ENCODE measurements around the gene FIG4. TPM values are rescaled to one million over a fixed set of nuclear protein-coding genes. Genes with fewer than 3 reads are reported as not detected.
"Not testable (repeated sequence)": the region's sequence is repeated elsewhere in the genome, so short reads cannot be mapped to it uniquely, and the experiment has no call there.

FIG4 gene
- total RNA-seq, 2 experiments from 2014 or later: 9.0 to 11.1 TPM

GRCh38 chr6:109713097-109713496, 22.0 kb downstream of the FIG4 start:
- ATAC-seq (no peak), DNase-seq (no peak)
- H3K4me3 Mint-ChIP-seq: no peak overlapping the region
- no peaks in the 10 kb centered on the region for H3K27me3 Mint-ChIP-seq
- H3K4me1 Mint-ChIP-seq: no peaks in the 10 kb centered on the region
- H3K27ac Mint-ChIP-seq: no peak overlapping the region
- CTCF ChIA-PET: interaction anchor here (4.1 kb wide), 1 partner anchor 326 kb away, joined by 16 read pairs; no protein-coding TSS in a partner anchor
- no peaks in the 10 kb centered on the region for H3K9me3 Mint-ChIP-seq (ENCODE audit: low read depth)
- H3K36me3 Mint-ChIP-seq: peaks cover 11% of the 10 kb centered on the region

- H3K36me3 Mint-ChIP-seq: peaks cover 5% of the 10 kb centered on the region
- H3K9me3 Mint-ChIP-seq (ENCODE audit: low read depth): no peaks in the 10 kb centered on the region
- no peak overlapping the region for H3K27ac Mint-ChIP-seq
- no peaks in the 10 kb centered on the region for H3K27me3 Mint-ChIP-seq
- DNase-seq: no peak
- H3K4me1 Mint-ChIP-seq: no peaks in the 10 kb centered on the region
- CTCF ChIA-PET: interaction anchor here (1.0 to 4.1 kb wide), 3 partner anchors 10 to 325 kb away, joined by 3 to 16 read pairs (median 12); no protein-coding TSS in a partner anchor
- no peak overlapping the region for H3K4me3 Mint-ChIP-seq
- no peak for ATAC-seq
These were observed 23.1 kb downstream of the FIG4 start for GRCh38 chr6:109714166-109714565.

- Mint-ChIP-seq H3K27ac (no peak overlapping the region), H3K4me1 (no peaks in the 10 kb centered on the region), H3K27me3 (no peaks in the 10 kb centered on the region), H3K9me3 (ENCODE audit: low read depth) (no peaks in the 10 kb centered on the region), H3K4me3 (no peak overlapping the region), H3K36me3 (peaks cover 2% of the 10 kb centered on the region)
- CTCF ChIA-PET: interaction anchor here (1.0 to 4.1 kb wide), 3 partner anchors 10 to 325 kb away, joined by 3 to 16 read pairs (median 12); no protein-coding TSS in a partner anchor
- ATAC-seq (no peak), DNase-seq (no peak)
These were observed 23.5 kb downstream of the FIG4 start for GRCh38 chr6:109714611-109715010.

GRCh38 chr6:109715616-109716015, 24.5 kb downstream of the FIG4 start:
- ATAC-seq: no peak
- Mint-ChIP-seq H3K9me3 (ENCODE audit: low read depth) (no peaks in the 10 kb centered on the region), H3K36me3 (peaks cover 1% of the 10 kb centered on the region), H3K27ac (no peak overlapping the region), H3K27me3 (no peaks in the 10 kb centered on the region), H3K4me3 (no peak overlapping the region), H3K4me1 (no peaks in the 10 kb centered on the region)
- CTCF ChIA-PET: interaction anchor here (2.9 to 4.1 kb wide), 2 partner anchors 11 to 324 kb away, joined by 12 to 16 read pairs; no protein-coding TSS in a partner anchor
- DNase-seq: no peak

- Mint-ChIP-seq H3K36me3 (no peaks in the 10 kb centered on the region), H3K27me3 (no peaks in the 10 kb centered on the region), H3K4me1 (no peaks in the 10 kb centered on the region), H3K4me3 (no peak overlapping the region), H3K9me3 (ENCODE audit: low read depth) (no peaks in the 10 kb centered on the region), H3K27ac (no peak overlapping the region)
- CTCF ChIA-PET: no interaction called here
- DNase-seq (no peak), ATAC-seq (no peak)
These were observed 26.9 kb downstream of the FIG4 start for GRCh38 chr6:109717971-109718370.

- no peaks in the 10 kb centered on the region for H3K27me3 Mint-ChIP-seq
- H3K4me3 Mint-ChIP-seq: no peak overlapping the region
- H3K36me3 Mint-ChIP-seq: peaks cover 2% of the 10 kb centered on the region
- no peak overlapping the region for H3K27ac Mint-ChIP-seq
- DNase-seq (no peak), ATAC-seq (no peak)
- H3K4me1 Mint-ChIP-seq: no peaks in the 10 kb centered on the region
- H3K9me3 Mint-ChIP-seq (ENCODE audit: low read depth): no peaks in the 10 kb centered on the region
- CTCF ChIA-PET: interaction anchor here (0.7 to 1.2 kb wide), 3 partner anchors 14 to 1762 kb away, joined by 3 read pairs; no protein-coding TSS in a partner anchor
These were observed 27.9 kb downstream of the FIG4 start for GRCh38 chr6:109718991-109719390.

GRCh38 chr6:109720311-109720710, 29.2 kb downstream of the FIG4 start:
- Mint-ChIP-seq H3K27ac (no peak overlapping the region), H3K27me3 (no peaks in the 10 kb centered on the region), H3K9me3 (ENCODE audit: low read depth) (peaks cover 2% of the 10 kb centered on the region), H3K4me1 (no peaks in the 10 kb centered on the region), H3K4me3 (no peak overlapping the region), H3K36me3 (peaks cover 9% of the 10 kb centered on the region)
- no peak for DNase-seq
- CTCF ChIA-PET: no interaction called here
- no peak for ATAC-seq

- Mint-ChIP-seq H3K27ac (no peak overlapping the region), H3K4me3 (no peak overlapping the region), H3K9me3 (ENCODE audit: low read depth) (peaks cover 2% of the 10 kb centered on the region), H3K36me3 (peaks cover 16% of the 10 kb centered on the region), H3K4me1 (no peaks in the 10 kb centered on the region), H3K27me3 (no peaks in the 10 kb centered on the region)
- CTCF ChIA-PET: interaction anchor here (1.2 kb wide), 1 partner anchor 25 kb away, joined by 3 read pairs; no protein-coding TSS in a partner anchor
- DNase-seq (no peak), ATAC-seq (no peak)
These were observed 30.9 kb downstream of the FIG4 start for GRCh38 chr6:109722011-109722410.

- no peak overlapping the region for H3K27ac Mint-ChIP-seq
- peaks cover 16% of the 10 kb centered on the region for H3K36me3 Mint-ChIP-seq
- H3K4me3 Mint-ChIP-seq: no peak overlapping the region
- ATAC-seq: no peak
- H3K9me3 Mint-ChIP-seq (ENCODE audit: low read depth): peaks cover 2% of the 10 kb centered on the region
- no peaks in the 10 kb centered on the region for H3K27me3 Mint-ChIP-seq
- no peak for DNase-seq
- CTCF ChIA-PET: interaction anchor here (1.2 kb wide), 1 partner anchor 26 kb away, joined by 3 read pairs; no protein-coding TSS in a partner anchor
- H3K4me1 Mint-ChIP-seq: no peaks in the 10 kb centered on the region
These were observed 31.6 kb downstream of the FIG4 start for GRCh38 chr6:109722564-109723254.

GRCh38 chr6:109725250-109725649, 34.2 kb downstream of the FIG4 start:
- H3K36me3 Mint-ChIP-seq: peaks cover 16% of the 10 kb centered on the region
- H3K27ac Mint-ChIP-seq; H3K4me3 Mint-ChIP-seq; DNase-seq; H3K4me1 Mint-ChIP-seq; H3K9me3 Mint-ChIP-seq (ENCODE audit: low read depth); ATAC-seq; H3K27me3 Mint-ChIP-seq: not testable (repeated sequence)
- CTCF ChIA-PET: interaction anchor here (1.4 kb wide), 1 partner anchor 14 kb away, joined by 3 read pairs; no protein-coding TSS in a partner anchor

- CTCF ChIA-PET: no interaction called here
- ATAC-seq (no peak), DNase-seq (no peak)
- Mint-ChIP-seq H3K4me1 (no peaks in the 10 kb centered on the region), H3K36me3 (peaks cover 7% of the 10 kb centered on the region), H3K27me3 (no peaks in the 10 kb centered on the region), H3K4me3 (no peak overlapping the region), H3K27ac (no peak overlapping the region), H3K9me3 (ENCODE audit: low read depth) (no peaks in the 10 kb centered on the region)
These were observed 45.4 kb downstream of the FIG4 start for GRCh38 chr6:109736273-109737025.

- Mint-ChIP-seq H3K27ac (no peak overlapping the region), H3K9me3 (ENCODE audit: low read depth) (no peaks in the 10 kb centered on the region), H3K4me3 (no peak overlapping the region), H3K27me3 (no peaks in the 10 kb centered on the region), H3K4me1 (no peaks in the 10 kb centered on the region), H3K36me3 (peaks cover 7% of the 10 kb centered on the region)
- DNase-seq (no peak), ATAC-seq (no peak)
- CTCF ChIA-PET: no interaction called here
These were observed 47.2 kb downstream of the FIG4 start for GRCh38 chr6:109738255-109738654.

- no peaks in the 10 kb centered on the region for H3K27me3 Mint-ChIP-seq
These were observed 47.6 kb downstream of the FIG4 start for GRCh38 chr6:109738667-109739066.

More at GRCh38 chr6:109738667-109739066, 47.6 kb downstream of the FIG4 start:
- H3K36me3 Mint-ChIP-seq: peaks cover 9% of the 10 kb centered on the region
- CTCF ChIA-PET: no interaction called here
- no peak overlapping the region for H3K27ac Mint-ChIP-seq
- no peak for ATAC-seq
- no peak overlapping the region for H3K4me3 Mint-ChIP-seq
- no peaks in the 10 kb centered on the region for H3K9me3 Mint-ChIP-seq (ENCODE audit: low read depth)
- H3K4me1 Mint-ChIP-seq: no peaks in the 10 kb centered on the region
- no peak for DNase-seq

All from activated CD8-positive, alpha-beta memory T cell treated with anti-CD3 and anti-CD28 coated beads, Interleukin-2, amount 10 ng/mL, durations not matched to agents 7 days and 5 days (primary cell).